K562 (cell line): ENCODE results near the gene AMT. TPM values are rescaled to one million over a fixed set of nuclear protein-coding genes. Genes with fewer than 3 reads are reported as not detected.

Experiments used
- CCAR2 ChIP-seq: fragments of 200-400 bp; formaldehyde crosslinking; IDR thresholded peaks from 2 replicates; pipeline ENCODE4 v1.6.1; 2017; ENCODE audit warnings: mild to moderate bottlenecking, low read depth, low read length
- E2F3 ChIP-seq: fragments of 250-450 bp; sonication (Bioruptor Pico); IDR thresholded peaks from 2 replicates; pipeline ENCODE4 v1.4.0; 2020; ENCODE audit warnings: mild to moderate bottlenecking
- ETV5 ChIP-seq: sonication (generic); formaldehyde crosslinking; IDR thresholded peaks from 2 replicates; pipeline ENCODE4 v1.4.0; 2020; ENCODE audit warnings: low read depth, mild to moderate bottlenecking, missing genetic modification reagents
- ETV6 ChIP-seq, 3 experiments: fragments of 150-350 bp in 1 of 3; sonication (generic) in 1 of 3; formaldehyde crosslinking in 1 of 3; IDR thresholded peaks; 2 replicates each; pipeline versions ENCODE4 v1.6.1 to v1.8.0; 2014 to 2022; ENCODE audit warnings: borderline replicate concordance in 2 of 3, low read depth in 2 of 3, antibody characterized with exemption in 1 of 3, low read length in 1 of 3, mild to moderate bottlenecking in 1 of 3, missing genetic modification reagents in 1 of 3
- MITF ChIP-seq: IDR thresholded peaks from 2 replicates; pipeline ENCODE4 v1.6.1; 2014; ENCODE audit warnings: antibody characterized with exemption
- MLLT1 ChIP-seq, 2 experiments: fragments of 450-650 bp; IDR thresholded peaks; 2 replicates each; pipeline ENCODE4 v1.6.1; 2016
- PURB ChIP-seq: sonication (generic); formaldehyde crosslinking; IDR thresholded peaks from 2 replicates; pipeline ENCODE4 v1.9.0; 2021; ENCODE audit warnings: low read depth, mild to moderate bottlenecking, missing genetic modification reagents
- SMC3 ChIP-seq: conservative IDR thresholded peaks from 2 replicates; pipeline ENCODE4 v1.6.1; 2011; ENCODE audit warnings: low read depth, low read length, improper control_type of control experiment; ENCODE audit not compliant: insufficient read depth
- TAF9B ChIP-seq: fragments of 450-650 bp; IDR thresholded peaks from 2 replicates; pipeline ENCODE4 v1.6.1; 2018; ENCODE audit warnings: mild to moderate bottlenecking; ENCODE audit not compliant: partially characterized antibody
- TEAD1 ChIP-seq, 2 experiments: fragments of 450-650 bp in 1 of 2; sonication (generic) in 1 of 2; formaldehyde crosslinking; IDR thresholded peaks; 2 replicates each; pipeline versions ENCODE4 v1.4.0 to v1.8.0; 2020 to 2022; ENCODE audit warnings: mild to moderate bottlenecking in 2 of 2, missing genetic modification reagents in 1 of 2
- TEAD2 ChIP-seq: fragments of 450-650 bp; IDR thresholded peaks from 2 replicates; pipeline ENCODE4 v1.6.1; 2016; ENCODE audit warnings: missing genetic modification characterization, control low read depth, missing compliant biosample characterization
- polyA plus RNA-seq, 8 experiments: library from polyadenylated mRNA; depleted of rRNA in 4 of 8; stranded (reverse) in 5 of 8; unstranded in 3 of 8; fragments of >200 nt; fragmentation: Nextera tagmentation in 2 of 8; fragmentation: Illumina TruSeq in 1 of 8; extraction: Ambion mirVana in 2 of 8; extraction: Trizol in 1 of 8; gene quantifications; 2 replicates each; pipeline versions ENCODE4 v1.2.1 to v1.2.3, GENCODE V29; 2011 to 2014; ENCODE audit warnings: inconsistent platforms in 1 of 8, missing spikeins in 1 of 8
- total RNA-seq, 7 experiments: library from RNA; depleted of rRNA in 6 of 7; stranded (reverse); fragments of >200 nt in 6 of 7; fragmentation: Illumina TruSeq in 2 of 7; extraction: Trizol in 2 of 7; gene quantifications; 2 replicates each; pipeline versions ENCODE4 v1.2.1 to v1.2.3, GENCODE V29; 2011 to 2021; ENCODE audit warnings: low replicate concordance in 1 of 7
- TF ChIP-seq, protein P1 (sequence below), 2 experiments: IDR thresholded peaks; 2 replicates each; pipeline ENCODE4 v1.6.1; 2012; ENCODE audit warnings: improper control_type of control experiment in 2 of 2, low read depth in 2 of 2, low read length in 2 of 2, borderline replicate concordance in 1 of 2
- TF ChIP-seq, protein P2 (sequence below), 3 experiments: fragments of 200-800 bp in 1 of 3; fragments of 250-450 bp in 1 of 3; fragments of 450-650 bp in 1 of 3; sonication (Bioruptor Pico) in 1 of 3; sonication (Bioruptor generic) in 1 of 3; formaldehyde crosslinking in 1 of 3; IDR thresholded peaks; 2 replicates each; pipeline versions ENCODE4 v1.6.1 to v1.8.0; 2016 to 2022; ENCODE audit warnings: mild to moderate bottlenecking in 2 of 3, missing genetic modification characterization in 2 of 3, missing compliant biosample characterization in 1 of 3, moderate library complexity in 1 of 3
- TF ChIP-seq, protein P3 (sequence below): fragments of 450-650 bp; formaldehyde crosslinking; IDR thresholded peaks from 2 replicates; pipeline ENCODE4 v1.4.0; 2020; ENCODE audit warnings: mild to moderate bottlenecking, moderate library complexity

AMT gene
- total and polyA plus RNA-seq, 9 of the 15 experiments (the other 6 are each of a cell fraction or from before 2014, with no cell fraction given) = 0.14 to 2.1 (median 0.52) TPM

DNA sequence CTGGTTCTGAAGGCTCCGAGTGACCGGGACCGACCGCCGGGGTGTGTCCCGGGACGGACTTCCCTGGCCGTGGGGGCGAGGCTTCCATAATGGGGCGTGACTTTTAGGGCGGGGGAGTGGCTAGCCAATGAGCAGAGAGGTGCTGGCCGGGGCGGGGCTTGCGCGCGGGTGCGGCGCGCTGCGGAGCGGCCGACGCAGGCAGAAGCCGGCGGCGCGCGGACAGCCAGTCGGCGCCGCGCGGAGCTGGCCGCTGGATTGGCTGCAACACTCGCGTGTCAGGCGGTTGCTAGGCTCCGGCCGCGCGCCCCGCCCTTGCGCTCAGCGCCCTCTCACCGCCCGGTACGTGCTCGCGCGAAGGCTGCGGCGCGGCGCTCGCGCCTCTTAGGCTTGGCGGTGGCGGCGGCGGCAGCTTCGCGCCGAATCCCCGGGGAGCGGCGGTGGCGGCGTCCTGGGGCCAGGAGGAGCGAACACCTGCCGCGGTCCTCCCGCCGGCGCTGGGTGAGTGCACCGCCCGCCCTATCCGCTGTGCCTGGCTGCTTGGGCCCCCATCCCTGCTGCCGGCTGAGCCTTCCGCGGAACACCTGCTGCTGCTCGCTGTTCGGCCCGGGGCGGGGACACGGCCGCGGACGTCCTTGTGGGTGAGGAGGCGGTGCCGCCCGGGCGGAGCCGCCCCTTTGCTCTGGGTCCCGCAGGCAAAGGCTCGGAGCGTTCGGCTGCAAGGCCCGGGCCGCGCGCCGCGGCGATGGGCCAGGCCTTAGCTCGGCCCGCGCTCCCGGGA is 47.9 kb upstream of the AMT start, which contains the start of gene DAG1 (continued):
- TF ChIP-seq CCAR2 (no peak), TEAD1 (CRISPR knock-in tag; IDR thresholded peaks at IDR 0.05) (peak in 1 of 2 experiments; percentile 60; a peak in 1 of 4 replicates), SMC3 (no peak), TEAD2 (no peak), ETV6 (IDR thresholded peaks at IDR 0.05; ENCODE audit: borderline replicate concordance in 1 of 2, low read depth in 2 of 2, low read length in 1 of 2) (no peak), ETV6 (CRISPR knock-in tag; IDR thresholded peaks at IDR 0.05; ENCODE audit: borderline replicate concordance) (no peak), TAF9B (no peak), E2F3 (CRISPR knock-in tag) (peak; percentile 69; the same call in 1 of the 2 replicates), MLLT1 (IDR thresholded peaks at IDR 0.05) (no peak), ETV5 (CRISPR knock-in tag) (no peak), PURB (CRISPR knock-in tag) (no peak), MITF (no peak)
- TF ChIP-seq, protein P1, sequence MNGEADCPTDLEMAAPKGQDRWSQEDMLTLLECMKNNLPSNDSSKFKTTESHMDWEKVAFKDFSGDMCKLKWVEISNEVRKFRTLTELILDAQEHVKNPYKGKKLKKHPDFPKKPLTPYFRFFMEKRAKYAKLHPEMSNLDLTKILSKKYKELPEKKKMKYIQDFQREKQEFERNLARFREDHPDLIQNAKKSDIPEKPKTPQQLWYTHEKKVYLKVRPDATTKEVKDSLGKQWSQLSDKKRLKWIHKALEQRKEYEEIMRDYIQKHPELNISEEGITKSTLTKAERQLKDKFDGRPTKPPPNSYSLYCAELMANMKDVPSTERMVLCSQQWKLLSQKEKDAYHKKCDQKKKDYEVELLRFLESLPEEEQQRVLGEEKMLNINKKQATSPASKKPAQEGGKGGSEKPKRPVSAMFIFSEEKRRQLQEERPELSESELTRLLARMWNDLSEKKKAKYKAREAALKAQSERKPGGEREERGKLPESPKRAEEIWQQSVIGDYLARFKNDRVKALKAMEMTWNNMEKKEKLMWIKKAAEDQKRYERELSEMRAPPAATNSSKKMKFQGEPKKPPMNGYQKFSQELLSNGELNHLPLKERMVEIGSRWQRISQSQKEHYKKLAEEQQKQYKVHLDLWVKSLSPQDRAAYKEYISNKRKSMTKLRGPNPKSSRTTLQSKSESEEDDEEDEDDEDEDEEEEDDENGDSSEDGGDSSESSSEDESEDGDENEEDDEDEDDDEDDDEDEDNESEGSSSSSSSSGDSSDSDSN (IDR thresholded peaks at IDR 0.05; ENCODE audit: borderline replicate concordance in 1 of 2, low read depth in 2 of 2, low read length in 2 of 2) = peak in 1 of 2 experiments; percentile 76; a peak in 1 of 4 replicates
- TF ChIP-seq, protein P2, sequence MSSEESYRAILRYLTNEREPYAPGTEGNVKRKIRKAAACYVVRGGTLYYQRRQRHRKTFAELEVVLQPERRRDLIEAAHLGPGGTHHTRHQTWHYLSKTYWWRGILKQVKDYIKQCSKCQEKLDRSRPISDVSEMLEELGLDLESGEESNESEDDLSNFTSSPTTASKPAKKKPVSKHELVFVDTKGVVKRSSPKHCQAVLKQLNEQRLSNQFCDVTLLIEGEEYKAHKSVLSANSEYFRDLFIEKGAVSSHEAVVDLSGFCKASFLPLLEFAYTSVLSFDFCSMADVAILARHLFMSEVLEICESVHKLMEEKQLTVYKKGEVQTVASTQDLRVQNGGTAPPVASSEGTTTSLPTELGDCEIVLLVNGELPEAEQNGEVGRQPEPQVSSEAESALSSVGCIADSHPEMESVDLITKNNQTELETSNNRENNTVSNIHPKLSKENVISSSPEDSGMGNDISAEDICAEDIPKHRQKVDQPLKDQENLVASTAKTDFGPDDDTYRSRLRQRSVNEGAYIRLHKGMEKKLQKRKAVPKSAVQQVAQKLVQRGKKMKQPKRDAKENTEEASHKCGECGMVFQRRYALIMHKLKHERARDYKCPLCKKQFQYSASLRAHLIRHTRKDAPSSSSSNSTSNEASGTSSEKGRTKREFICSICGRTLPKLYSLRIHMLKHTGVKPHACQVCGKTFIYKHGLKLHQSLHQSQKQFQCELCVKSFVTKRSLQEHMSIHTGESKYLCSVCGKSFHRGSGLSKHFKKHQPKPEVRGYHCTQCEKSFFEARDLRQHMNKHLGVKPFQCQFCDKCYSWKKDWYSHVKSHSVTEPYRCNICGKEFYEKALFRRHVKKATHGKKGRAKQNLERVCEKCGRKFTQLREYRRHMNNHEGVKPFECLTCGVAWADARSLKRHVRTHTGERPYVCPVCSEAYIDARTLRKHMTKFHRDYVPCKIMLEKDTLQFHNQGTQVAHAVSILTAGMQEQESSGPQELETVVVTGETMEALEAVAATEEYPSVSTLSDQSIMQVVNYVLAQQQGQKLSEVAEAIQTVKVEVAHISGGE (CRISPR knock-in tag; IDR thresholded peaks at IDR 0.05) = peak in 2 of 3 experiments; percentile 25 to 40; a peak in 2 of 6 replicates
- TF ChIP-seq, protein P3, sequence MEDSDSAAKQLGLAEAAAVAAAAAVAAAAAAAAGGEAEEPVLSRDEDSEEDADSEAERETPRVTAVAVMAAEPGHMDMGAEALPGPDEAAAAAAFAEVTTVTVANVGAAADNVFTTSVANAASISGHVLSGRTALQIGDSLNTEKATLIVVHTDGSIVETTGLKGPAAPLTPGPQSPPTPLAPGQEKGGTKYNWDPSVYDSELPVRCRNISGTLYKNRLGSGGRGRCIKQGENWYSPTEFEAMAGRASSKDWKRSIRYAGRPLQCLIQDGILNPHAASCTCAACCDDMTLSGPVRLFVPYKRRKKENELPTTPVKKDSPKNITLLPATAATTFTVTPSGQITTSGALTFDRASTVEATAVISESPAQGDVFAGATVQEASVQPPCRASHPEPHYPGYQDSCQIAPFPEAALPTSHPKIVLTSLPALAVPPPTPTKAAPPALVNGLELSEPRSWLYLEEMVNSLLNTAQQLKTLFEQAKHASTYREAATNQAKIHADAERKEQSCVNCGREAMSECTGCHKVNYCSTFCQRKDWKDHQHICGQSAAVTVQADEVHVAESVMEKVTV (CRISPR knock-in tag) = no peak
